H1 (cell line): ENCODE measurements around the gene SIPA1L3. TPM values are rescaled to one million over a fixed set of nuclear protein-coding genes. Genes with fewer than 3 reads are reported as not detected.

ENCODE experiments used
- CTCF ChIA-PET: fragments of 300-600 bp; sonication (Branson Sonifier 250); formaldehyde crosslinking; loops from one replicate; lab custom pipeline; 2021; ENCODE audit not compliant: partially characterized antibody; lab: Charles Lee
- POLR2A ChIA-PET: fragments of 300-600 bp; sonication (Branson Sonifier 250); formaldehyde crosslinking; loops from one replicate; lab custom pipeline; 2021; ENCODE audit warnings: inconsistent platforms; ENCODE audit not compliant: partially characterized antibody; lab: Charles Lee
- DNase-seq, 2 experiments: peaks; one replicate each; pipeline versions ENCODE4 v3.0.0 to v3.0.0-alpha.2; 2010 to 2022; ENCODE audit warnings: low spot score in 2 of 2, low read depth in 1 of 2, mixed read lengths in 1 of 2
- FAIRE-seq: peaks from 2 replicates; lab custom pipeline; 2011; peaks lifted over from hg19 to GRCh38; lab: Jason Lieb, UNC
- H2AFZ ChIP-seq: 2 replicates; pipeline ENCODE4 v1.8.1; 2012; ENCODE audit warnings: low read length, inconsistent platforms
- H2AK5ac ChIP-seq: 2 replicates; pipeline ENCODE4 v1.6.1; 2013; ENCODE audit warnings: low read depth, low read length
- H2BK120ac ChIP-seq: replicated peaks from 2 replicates; pipeline ENCODE3; 2013; ENCODE audit warnings: low read depth, low read length, inconsistent platforms
- H2BK12ac ChIP-seq: 2 replicates; pipeline ENCODE4 v1.6.1; 2013; ENCODE audit warnings: low read depth, low read length
- H2BK15ac ChIP-seq: 2 replicates; pipeline ENCODE4 v1.6.1; 2013; ENCODE audit warnings: low read length
- H2BK20ac ChIP-seq: 2 replicates; pipeline ENCODE4 v1.6.1; 2013; ENCODE audit warnings: low read length
- H2BK5ac ChIP-seq: 2 replicates; pipeline ENCODE4 v1.6.1; 2013; ENCODE audit warnings: low read depth, low read length
- H3K14ac ChIP-seq: 2 replicates; pipeline ENCODE4 v1.6.1; 2013; ENCODE audit warnings: inconsistent platforms; ENCODE audit not compliant: insufficient read length
- H3K18ac ChIP-seq: 2 replicates; pipeline ENCODE4 v1.6.1; 2013; ENCODE audit warnings: low read length; ENCODE audit errors: extremely low read depth
- H3K23ac ChIP-seq: 2 replicates; pipeline ENCODE4 v1.6.1; 2013; ENCODE audit warnings: inconsistent platforms; ENCODE audit not compliant: insufficient read length
- H3K23me2 ChIP-seq: 2 replicates; pipeline ENCODE4 v1.6.1; 2013; ENCODE audit warnings: low read depth, low read length
- H3K27ac ChIP-seq: 2 replicates; pipeline ENCODE4 v1.6.1; 2011; ENCODE audit warnings: low read depth, low read length, inconsistent platforms
- H3K27me3 ChIP-seq, 4 experiments: replicated peaks in 1 of 4; 1 replicate in 1 of 4; 2 replicates in 3 of 4; pipeline versions ENCODE4 v1.6.1 to v1.8.1; 2011 to 2013; ENCODE audit warnings: low read length in 3 of 4, mild to moderate bottlenecking in 3 of 4, inconsistent platforms in 2 of 4, mixed read lengths in 2 of 4, moderate library complexity in 1 of 4; ENCODE audit not compliant: control insufficient read depth in 3 of 4, insufficient read depth in 3 of 4; ENCODE audit errors: extremely low read depth in 1 of 4
- H3K36me3 ChIP-seq, 4 experiments: 2 replicates each; pipeline versions ENCODE4 v1.6.1 to v1.8.1; 2011 to 2013; ENCODE audit warnings: mild to moderate bottlenecking in 4 of 4, low read length in 3 of 4, moderate library complexity in 2 of 4, control low read depth in 1 of 4, inconsistent platforms in 1 of 4; ENCODE audit not compliant: insufficient read depth in 4 of 4, control insufficient read depth in 2 of 4
- H3K4ac ChIP-seq: replicated peaks from 2 replicates; pipeline ENCODE3; 2013; ENCODE audit warnings: low read length, low read depth, mixed read lengths, inconsistent platforms; ENCODE audit not compliant: insufficient read length
- H3K4me1 ChIP-seq, 4 experiments: replicated peaks in 1 of 4; 1 replicate in 1 of 4; 2 replicates in 3 of 4; pipeline versions ENCODE4 v1.6.1 to v1.8.1; 2011 to 2013; ENCODE audit warnings: low read length in 3 of 4, inconsistent platforms in 2 of 4, mixed read lengths in 1 of 4; ENCODE audit not compliant: insufficient read depth in 4 of 4, control insufficient read depth in 3 of 4
- H3K4me2 ChIP-seq, 2 experiments: 2 replicates each; pipeline versions ENCODE4 v1.6.1 to v1.8.1; 2011 to 2013; ENCODE audit warnings: low read depth in 2 of 2, low read length in 2 of 2, control low read depth in 1 of 2, inconsistent platforms in 1 of 2, mild to moderate bottlenecking in 1 of 2; ENCODE audit not compliant: insufficient read depth in 1 of 2
- H3K4me3 ChIP-seq, 4 experiments: fragments of 200-600, 300-600 bp in 1 of 4; sonication (generic), shearing (Covaris generic), sonication (Bioruptor Twin) in 1 of 4; 2 replicates each; pipeline versions ENCODE4 v1.5.1 to v1.8.1; 2011 to 2016; ENCODE audit warnings: low read length in 4 of 4, low read depth in 3 of 4, control low read depth in 2 of 4, inconsistent platforms in 2 of 4, mild to moderate bottlenecking in 2 of 4, mixed read lengths in 1 of 4, moderate library complexity in 1 of 4; ENCODE audit not compliant: insufficient read depth in 2 of 4; ENCODE audit errors: extremely low read depth in 1 of 4
- H3K56ac ChIP-seq: replicated peaks from 2 replicates; pipeline ENCODE3; 2013; ENCODE audit warnings: low read depth, mild to moderate bottlenecking, mixed read lengths, low read length, inconsistent platforms; ENCODE audit not compliant: insufficient read length
- H3K79me1 ChIP-seq: 2 replicates; pipeline ENCODE4 v1.6.1; 2013; ENCODE audit warnings: low read depth, low read length, control low read depth
- H3K79me2 ChIP-seq, 2 experiments: 2 replicates each; pipeline versions ENCODE4 v1.6.1 to v1.8.1; 2012 to 2013; ENCODE audit warnings: low read length in 2 of 2, mild to moderate bottlenecking in 2 of 2, inconsistent platforms in 1 of 2; ENCODE audit not compliant: insufficient read depth in 2 of 2, control insufficient read depth in 1 of 2
- H3K9ac ChIP-seq, 4 experiments: replicated peaks in 1 of 4; 1 replicate in 1 of 4; 2 replicates in 3 of 4; pipeline versions ENCODE4 v1.6.1 to v1.8.1; 2011 to 2013; ENCODE audit warnings: low read depth in 3 of 4, low read length in 3 of 4, control low read depth in 2 of 4, mild to moderate bottlenecking in 2 of 4, moderate library complexity in 2 of 4, inconsistent platforms in 1 of 4; ENCODE audit errors: extremely low read depth in 1 of 4
- H3K9me3 ChIP-seq, 2 experiments: 2 replicates each; pipeline versions ENCODE4 v1.6.1 to v1.8.1; 2012 to 2013; ENCODE audit warnings: mild to moderate bottlenecking in 2 of 2, moderate library complexity in 2 of 2, control low read depth in 1 of 2, inconsistent platforms in 1 of 2, low read depth in 1 of 2, low read length in 1 of 2, mixed read lengths in 1 of 2; ENCODE audit not compliant: insufficient read depth in 2 of 2
- H4K20me1 ChIP-seq, 2 experiments: replicated peaks in 1 of 2; 2 replicates each; pipeline versions ENCODE3 to v1.8.1; 2011 to 2013; ENCODE audit warnings: inconsistent platforms in 2 of 2, low read length in 2 of 2, mild to moderate bottlenecking in 1 of 2; ENCODE audit not compliant: insufficient read depth in 2 of 2, control insufficient read depth in 1 of 2
- H4K5ac ChIP-seq: 2 replicates; pipeline ENCODE4 v1.6.1; 2013; ENCODE audit warnings: low read length, low read depth, mixed read lengths, inconsistent platforms; ENCODE audit not compliant: insufficient read length
- H4K8ac ChIP-seq: 2 replicates; pipeline ENCODE4 v1.8.0; 2013; ENCODE audit warnings: mild to moderate bottlenecking, moderate library complexity, low read length, inconsistent platforms; ENCODE audit not compliant: insufficient read depth; ENCODE audit errors: extremely low read depth
- H4K91ac ChIP-seq: replicated peaks from 2 replicates; pipeline ENCODE3; 2013; ENCODE audit warnings: low read length, mixed read lengths, inconsistent platforms; ENCODE audit not compliant: insufficient read length
- CBX8 ChIP-seq: fragments of 300-800, 300-1000 bp; sonication (generic); IDR thresholded peaks from 2 replicates; pipeline ENCODE4 v1.7.1; 2016; ENCODE audit warnings: low read depth, low read length, borderline replicate concordance
- JUND ChIP-seq: IDR thresholded peaks from 2 replicates; pipeline ENCODE4 v1.6.1; 2011; ENCODE audit warnings: mild to moderate bottlenecking, improper control_type of control experiment, low read length
- KDM1A ChIP-seq: fragments of 200-600, 300-600 bp; sonication (generic); IDR thresholded peaks from 2 replicates; pipeline ENCODE4 v1.7.1; 2016; ENCODE audit warnings: mild to moderate bottlenecking, low read length, borderline replicate concordance
- KDM5A ChIP-seq: fragments of 200-600 bp; IDR thresholded peaks from 2 replicates; pipeline ENCODE4 v1.7.1; 2012; ENCODE audit warnings: mild to moderate bottlenecking, low read length, inconsistent platforms, mixed read lengths
- MAX ChIP-seq: IDR thresholded peaks from 2 replicates; pipeline ENCODE4 v1.6.1; 2012; ENCODE audit warnings: inconsistent platforms
- RBBP5 ChIP-seq: IDR thresholded peaks from 2 replicates; pipeline ENCODE4 v1.7.1; 2012; ENCODE audit warnings: low read depth, mild to moderate bottlenecking, inconsistent platforms, low read length, moderate library complexity, borderline replicate concordance
- SP4 ChIP-seq: IDR thresholded peaks from 2 replicates; pipeline ENCODE4 v1.6.1; 2012; ENCODE audit warnings: low read length, inconsistent platforms
- YY1 ChIP-seq: IDR thresholded peaks from 2 replicates; pipeline ENCODE4 v1.6.1; 2011; ENCODE audit warnings: low read depth, mild to moderate bottlenecking, low read length
- WGBS, 2 experiments: shearing (Covaris generic) in 1 of 2; methylation state at CpG; one replicate each; pipeline versions ENCODE4 v1.1.6 to v1.1.7; 2013 to 2015; ENCODE audit warnings: low lambda C conversion rate in 2 of 2, mixed read lengths in 2 of 2, inconsistent platforms in 1 of 2, low coverage in 1 of 2, missing lambda C conversion rate in 1 of 2; ENCODE audit not compliant: insufficient replicate concordance in 2 of 2, insufficient coverage in 1 of 2, insufficient read length in 1 of 2; ENCODE audit errors: extremely low coverage in 1 of 2, missing lambda C conversion rate in 1 of 2; 5-methylcytosine and 5-hydroxymethylcytosine counted together
- polyA plus RNA-seq, 7 experiments: library from polyadenylated mRNA; depleted of rRNA in 3 of 7; stranded (reverse) in 5 of 7; unstranded in 2 of 7; fragments of >200 nt in 5 of 7; fragments of 200-250 nt in 2 of 7; gene quantifications; 1 replicate in 5 of 7; 2 replicates in 1 of 7; 4 replicates in 1 of 7; pipeline versions ENCODE4 v1.2.1 to v1.2.3, GENCODE V29; 2011 to 2013; ENCODE audit warnings: missing spikeins in 2 of 7, mixed read lengths in 2 of 7
- total RNA-seq: library from RNA; stranded (reverse); fragmentation: NEBNext Ultra II Directional; extraction: Animal tissue kit (Norgen Biotek cat#: 25700); gene quantifications from 2 replicates; pipeline ENCODE4 v1.2.1, GENCODE V29; 2021

The SIPA1L3 gene
- total and polyA plus RNA-seq, 2 of the 8 experiments (the other 6 are each of a cell fraction or from before 2014, with no cell fraction given): 15.0 to 54.9 TPM

- no peak overlapping the region for H3K23ac ChIP-seq
- ChIA-PET POLR2A (no interaction called here), CTCF (no interaction called here)
- DNase-seq (no peak), FAIRE-seq (no peak)
- H4K20me1 ChIP-seq: peaks cover 0 to 4% of the 10 kb centered on the region in 2 experiments
- no peaks in the 10 kb centered on the region for H3K23me2 ChIP-seq
- no peak overlapping the region for H3K27ac ChIP-seq
- H3K4me2 ChIP-seq: no peak overlapping the region
- H3K18ac ChIP-seq: no peak overlapping the region
- H2BK15ac ChIP-seq: no peak overlapping the region
- H3K79me1 ChIP-seq: no peaks in the 10 kb centered on the region
- H3K14ac ChIP-seq: no peak overlapping the region
- no peaks in the 10 kb centered on the region for H3K4me1 ChIP-seq
- no peaks in the 10 kb centered on the region for H3K9me3 ChIP-seq
- 81% methylated on average over 4 of the region's 4 CpGs; no CpG with 5 or more reads in 1 of the 2 experiments for WGBS, 2 experiments
- H2BK5ac ChIP-seq: no peak overlapping the region
- H3K27me3 ChIP-seq: no peaks in the 10 kb centered on the region
- H3K36me3 ChIP-seq: peaks cover 8 to 30% (median 25%) of the 10 kb centered on the region in 4 experiments; a peak in 7 of 8 replicates
- TF ChIP-seq MAX (no peak), RBBP5 (no peak), KDM5A (no peak), CBX8 (no peak), KDM1A (no peak), SP4 (no peak), JUND (no peak), YY1 (no peak)
- H3K4me3 ChIP-seq: no peak overlapping the region
- no peak overlapping the region for H3K56ac ChIP-seq
- no peak overlapping the region for H4K5ac ChIP-seq
- no peak overlapping the region for H3K9ac ChIP-seq
- H2BK20ac ChIP-seq: no peak overlapping the region
- no peak overlapping the region for H2AFZ ChIP-seq
- no peaks in the 10 kb centered on the region for H3K79me2 ChIP-seq
- no peak overlapping the region for H2BK12ac ChIP-seq
- no peak overlapping the region for H2BK120ac ChIP-seq
- H3K4ac ChIP-seq: no peak overlapping the region
- H4K8ac ChIP-seq: no peak overlapping the region
- H2AK5ac ChIP-seq: no peak overlapping the region
- no peak overlapping the region for H4K91ac ChIP-seq
Measured at GRCh38 chr19:38105574-38105973, 198.6 kb downstream of the SIPA1L3 start.
